H54 (cell line): ENCODE data around the gene ARL13A.

ENCODE experiments used
- DNase-seq: peaks from one replicate; pipeline ENCODE4 v3.0.0; 2011; ENCODE audit warnings: low spot score, mixed read lengths; ENCODE audit not compliant: insufficient read length
- FAIRE-seq: peaks from 3 replicates; lab custom pipeline; 2011; peaks lifted over from hg19 to GRCh38; lab: Jason Lieb, UNC
- POLR2A ChIP-seq: IDR thresholded peaks from 2 replicates; pipeline ENCODE4 v1.6.1; 2011; ENCODE audit warnings: low read depth, mild to moderate bottlenecking, low read length

The ARL13A gene

GRCh38 chrX:100969408-100969807, at the start of gene ARL13A:
TSS of gene ARL13A (plus strand) at chrX:100969708. CDS start at chrX:100973690, 3,982 bp downstream.
- DNase-seq = no peak
- no peak for FAIRE-seq
- TF ChIP-seq POLR2A = no peak

- TF ChIP-seq POLR2A = no peak
- FAIRE-seq (no peak), DNase-seq (no peak)
These were observed 45.1 kb upstream of the ARL13A start for GRCh38 chrX:100924375-100924774.

- FAIRE-seq (no peak), DNase-seq (no peak)
- no peak for TF ChIP-seq POLR2A
These were observed 43.1 kb upstream of the ARL13A start for GRCh38 chrX:100926453-100926852.

- no peak for TF ChIP-seq POLR2A
- DNase-seq (peak; percentile 13), FAIRE-seq (peak; percentile 65)
These were observed 40.6 kb upstream of the ARL13A start, which contains the start of gene XKRX for GRCh38 chrX:100928660-100929613. TSS of gene XKRX (minus strand) at chrX:100928917. CDS start at chrX:100928304, 613 bp downstream.

GRCh38 chrX:100931218-100931924, 38.1 kb upstream of the ARL13A start:
- TF ChIP-seq POLR2A = no peak
- FAIRE-seq (no peak), DNase-seq (no peak)

- FAIRE-seq (no peak), DNase-seq (no peak)
- no peak for TF ChIP-seq POLR2A
These were observed 37.6 kb upstream of the ARL13A start for GRCh38 chrX:100931925-100932285.

- TF ChIP-seq POLR2A = no peak
- no peak for DNase-seq
- no peak for FAIRE-seq
These were observed 33.7 kb upstream of the ARL13A start for GRCh38 chrX:100935767-100936166.

GRCh38 chrX:100939333-100939732, 30.2 kb upstream of the ARL13A start:
- no peak for DNase-seq
- TF ChIP-seq POLR2A = no peak
- FAIRE-seq = no peak

- no peak for TF ChIP-seq POLR2A
- no peak for DNase-seq
- FAIRE-seq = no peak
These were observed 24.9 kb upstream of the ARL13A start for GRCh38 chrX:100944601-100945000.

GRCh38 chrX:100946299-100946927, 23.1 kb upstream of the ARL13A start:
- DNase-seq = no peak
- no peak for FAIRE-seq
- TF ChIP-seq POLR2A = no peak

- DNase-seq (no peak), FAIRE-seq (no peak)
- no peak for TF ChIP-seq POLR2A
These were observed 21.0 kb upstream of the ARL13A start for GRCh38 chrX:100948557-100948956.

GRCh38 chrX:100962811-100963210, 6.7 kb upstream of the ARL13A start:
- FAIRE-seq = no peak
- no peak for TF ChIP-seq POLR2A
- DNase-seq = no peak

- FAIRE-seq (no peak), DNase-seq (no peak)
- no peak for TF ChIP-seq POLR2A
These were observed 5.1 kb upstream of the ARL13A start for GRCh38 chrX:100964362-100964761.

- TF ChIP-seq POLR2A = no peak
- FAIRE-seq (no peak), DNase-seq (no peak)
These were observed 428 bp downstream of the ARL13A start for GRCh38 chrX:100969936-100970335.
